HEK293 (cell line): Measurements from ENCODE around the gene MNT.
A peak's percentile ranks its signal among the peaks of the same experiment; 100 is the strongest.

ENCODE experiments used
- BCL11B ChIP-seq: fragments of 450-650 bp; formaldehyde crosslinking; IDR thresholded peaks from 2 replicates; pipeline ENCODE4 v1.5.1; 2016; ENCODE audit warnings: low read depth, missing biosample characterization, missing genetic modification characterization
- FEZF1 ChIP-seq: fragments of 450-650 bp; formaldehyde crosslinking; IDR thresholded peaks from 2 replicates; pipeline ENCODE4 v1.5.1; 2016; ENCODE audit warnings: missing biosample characterization, missing genetic modification characterization
- GLIS2 ChIP-seq: fragments of 450-650 bp; formaldehyde crosslinking; IDR thresholded peaks from 2 replicates; pipeline ENCODE4 v1.5.1; 2016; ENCODE audit warnings: missing biosample characterization, missing genetic modification characterization
- MZF1 ChIP-seq: fragments of 450-650 bp; formaldehyde crosslinking; IDR thresholded peaks from 2 replicates; pipeline ENCODE4 v1.5.1; 2017; ENCODE audit warnings: missing biosample characterization, missing genetic modification characterization, borderline replicate concordance
- PRDM2 ChIP-seq: fragments of 450-650 bp; formaldehyde crosslinking; IDR thresholded peaks from 2 replicates; pipeline ENCODE4 v1.5.1; 2016; ENCODE audit warnings: missing biosample characterization, missing genetic modification characterization, borderline replicate concordance
- SP2 ChIP-seq: fragments of 450-650 bp; formaldehyde crosslinking; IDR thresholded peaks from 2 replicates; pipeline ENCODE4 v1.5.1; 2016; ENCODE audit warnings: missing biosample characterization, missing genetic modification characterization
- SP7 ChIP-seq: fragments of 450-650 bp; formaldehyde crosslinking; IDR thresholded peaks from 2 replicates; pipeline ENCODE4 v1.5.1; 2016; ENCODE audit warnings: missing biosample characterization, missing genetic modification characterization
- WT1 ChIP-seq: fragments of 450-650 bp; formaldehyde crosslinking; IDR thresholded peaks from 2 replicates; pipeline ENCODE4 v1.5.1; 2016; ENCODE audit warnings: missing biosample characterization, missing genetic modification characterization
- ZBTB48 ChIP-seq: fragments of 450-650 bp; formaldehyde crosslinking; IDR thresholded peaks from 2 replicates; pipeline ENCODE4 v1.5.1; 2016; ENCODE audit warnings: missing biosample characterization, missing genetic modification characterization
- ZBTB7A ChIP-seq: fragments of 450-650 bp; formaldehyde crosslinking; IDR thresholded peaks from 2 replicates; pipeline ENCODE4 v1.5.1; 2016; ENCODE audit warnings: low read depth, missing biosample characterization, missing genetic modification characterization
- ZFP37 ChIP-seq: fragments of 450-650 bp; formaldehyde crosslinking; IDR thresholded peaks from 2 replicates; pipeline ENCODE4 v1.5.1; 2016; ENCODE audit warnings: missing biosample characterization, missing genetic modification characterization
- ZFP69B ChIP-seq: fragments of 450-650 bp; formaldehyde crosslinking; IDR thresholded peaks from 2 replicates; pipeline ENCODE4 v1.5.1; 2016; ENCODE audit warnings: missing biosample characterization, missing genetic modification characterization
- ZIC2 ChIP-seq: fragments of 450-650 bp; formaldehyde crosslinking; IDR thresholded peaks from 2 replicates; pipeline ENCODE4 v1.5.1; 2016; ENCODE audit warnings: missing biosample characterization, missing genetic modification characterization
- ZNF121 ChIP-seq: fragments of 450-650 bp; formaldehyde crosslinking; IDR thresholded peaks from 2 replicates; pipeline ENCODE4 v1.5.1; 2016; ENCODE audit warnings: missing biosample characterization, missing genetic modification characterization
- ZNF132 ChIP-seq: fragments of 450-650 bp; formaldehyde crosslinking; IDR thresholded peaks from 2 replicates; pipeline ENCODE4 v1.5.1; 2017; ENCODE audit warnings: missing biosample characterization, missing genetic modification characterization, borderline replicate concordance
- ZNF138 ChIP-seq: fragments of 450-650 bp; formaldehyde crosslinking; IDR thresholded peaks from 2 replicates; pipeline ENCODE4 v1.5.1; 2016; ENCODE audit warnings: missing biosample characterization, missing genetic modification characterization, borderline replicate concordance
- ZNF140 ChIP-seq: fragments of 450-650 bp; formaldehyde crosslinking; IDR thresholded peaks from 2 replicates; pipeline ENCODE4 v1.5.1; 2016; ENCODE audit warnings: missing biosample characterization, missing genetic modification characterization
- ZNF155 ChIP-seq: fragments of 450-650 bp; formaldehyde crosslinking; IDR thresholded peaks from 2 replicates; pipeline ENCODE4 v1.5.1; 2016; ENCODE audit warnings: missing biosample characterization, missing genetic modification characterization
- ZNF174 ChIP-seq: fragments of 450-650 bp; formaldehyde crosslinking; IDR thresholded peaks from 2 replicates; pipeline ENCODE4 v1.5.0; 2017; ENCODE audit warnings: missing biosample characterization, mild to moderate bottlenecking, missing genetic modification characterization
- ZNF239 ChIP-seq: fragments of 450-650 bp; formaldehyde crosslinking; IDR thresholded peaks from 2 replicates; pipeline ENCODE4 v1.5.1; 2016; ENCODE audit warnings: missing biosample characterization, missing genetic modification characterization
- ZNF26 ChIP-seq: fragments of 450-650 bp; formaldehyde crosslinking; IDR thresholded peaks from 2 replicates; pipeline ENCODE4 v1.5.1; 2016; ENCODE audit warnings: missing biosample characterization, missing genetic modification characterization
- ZNF280D ChIP-seq: fragments of 450-650 bp; formaldehyde crosslinking; IDR thresholded peaks from 2 replicates; pipeline ENCODE4 v1.5.1; 2016; ENCODE audit warnings: missing biosample characterization, missing genetic modification characterization
- ZNF292 ChIP-seq: fragments of 450-650 bp; formaldehyde crosslinking; IDR thresholded peaks from 2 replicates; pipeline ENCODE4 v1.5.1; 2016; ENCODE audit warnings: low read depth, missing biosample characterization, missing genetic modification characterization, borderline replicate concordance
- ZNF426 ChIP-seq: fragments of 450-650 bp; formaldehyde crosslinking; IDR thresholded peaks from 2 replicates; pipeline ENCODE4 v1.5.1; 2017; ENCODE audit warnings: missing biosample characterization, missing genetic modification characterization, mild to moderate bottlenecking, inconsistent platforms, moderate library complexity
- ZNF473 ChIP-seq: fragments of 450-650 bp; formaldehyde crosslinking; IDR thresholded peaks from 2 replicates; pipeline ENCODE4 v1.5.1; 2017; ENCODE audit warnings: missing biosample characterization, missing genetic modification characterization
- ZNF521 ChIP-seq: fragments of 450-650 bp; formaldehyde crosslinking; IDR thresholded peaks from 2 replicates; pipeline ENCODE4 v1.5.1; 2017; ENCODE audit warnings: missing biosample characterization, mild to moderate bottlenecking, missing genetic modification characterization
- ZNF629 ChIP-seq: fragments of 450-650 bp; formaldehyde crosslinking; IDR thresholded peaks from 2 replicates; pipeline ENCODE4 v1.5.1; 2017; ENCODE audit warnings: missing biosample characterization, missing genetic modification characterization
- ZNF707 ChIP-seq: fragments of 450-650 bp; formaldehyde crosslinking; IDR thresholded peaks from 2 replicates; pipeline ENCODE4 v1.5.1; 2016; ENCODE audit warnings: missing biosample characterization, missing genetic modification characterization
- ZNF791 ChIP-seq: fragments of 450-650 bp; formaldehyde crosslinking; IDR thresholded peaks from 2 replicates; pipeline ENCODE4 v1.5.1; 2016; ENCODE audit warnings: missing biosample characterization, missing genetic modification characterization
- ZSCAN23 ChIP-seq: fragments of 450-650 bp; formaldehyde crosslinking; IDR thresholded peaks from 2 replicates; pipeline ENCODE4 v1.5.1; 2016; ENCODE audit warnings: missing biosample characterization, missing genetic modification characterization
- ZSCAN30 ChIP-seq: fragments of 450-650 bp; IDR thresholded peaks from 2 replicates; pipeline ENCODE4 v1.5.1; 2018; ENCODE audit warnings: missing biosample characterization, mild to moderate bottlenecking, missing genetic modification characterization, moderate library complexity

MNT gene

GRCh38 chr17:2398655-2399571 is 1.9 kb downstream of the MNT start (continued):
- TF ChIP-seq ZBTB48 (peak; percentile 99), WT1 (tag by site-specific recombination) (peak; percentile 41), ZNF280D (tag by site-specific recombination) (no peak), BCL11B (peak; percentile 60; the same call in 1 of the 2 replicates), ZNF138 (tag by site-specific recombination) (no peak), ZNF791 (tag by site-specific recombination) (no peak), MZF1 (tag by site-specific recombination) (no peak; the same call in 1 of the 2 replicates), ZNF707 (tag by site-specific recombination) (no peak), ZNF174 (no peak), ZNF292 (no peak), ZNF132 (tag by site-specific recombination) (no peak), ZSCAN23 (tag by site-specific recombination) (no peak), FEZF1 (tag by site-specific recombination) (no peak), SP2 (tag by site-specific recombination) (peak; percentile 50), ZNF426 (tag by site-specific recombination) (no peak), ZNF140 (tag by site-specific recombination) (no peak), ZFP69B (no peak), SP7 (tag by site-specific recombination) (peak; percentile 21; the same call in 1 of the 2 replicates), GLIS2 (tag by site-specific recombination) (no peak; the same call in 1 of the 2 replicates), ZNF121 (tag by site-specific recombination) (no peak), ZFP37 (tag by site-specific recombination) (no peak), ZNF629 (tag by site-specific recombination) (peak; percentile 16; the same call in 1 of the 2 replicates), ZNF26 (tag by site-specific recombination) (no peak), ZIC2 (tag by site-specific recombination) (no peak), PRDM2 (no peak), ZSCAN30 (tag by site-specific recombination) (no peak), ZNF239 (no peak), ZNF155 (tag by site-specific recombination) (no peak), ZBTB7A (no peak), ZNF473 (no peak), ZNF521 (tag by site-specific recombination) (no peak)
